GDM1 (cell line): ENCODE results near the gene PHF24.
A peak's percentile ranks its signal among the peaks of the same experiment; 100 is the strongest.

Experiments used
- DNase-seq: peaks from one replicate; lab custom pipeline; 2025; lab: John Stamatoyannopoulos, UW

Gene PHF24

DNA sequence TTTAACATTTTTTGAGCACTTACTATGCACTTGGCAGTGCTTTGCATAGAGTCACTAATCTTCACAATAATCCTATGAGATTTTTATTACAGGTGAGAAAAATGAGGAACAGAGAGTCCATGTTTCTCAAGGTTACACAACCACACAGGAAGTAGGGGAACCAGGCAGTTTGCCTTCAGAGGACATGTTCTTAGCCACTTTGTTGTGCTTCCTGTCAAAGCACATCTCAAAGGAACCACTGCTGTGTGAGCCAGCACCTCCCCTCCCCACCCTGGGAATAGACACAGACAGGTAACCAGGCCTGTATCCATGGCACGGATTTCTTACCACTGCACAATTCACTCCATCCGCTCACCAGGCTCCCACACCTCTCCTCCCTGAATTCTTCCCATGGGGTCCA is 25.1 kb downstream of the PHF24 start:
- no peak for DNase-seq

DNA sequence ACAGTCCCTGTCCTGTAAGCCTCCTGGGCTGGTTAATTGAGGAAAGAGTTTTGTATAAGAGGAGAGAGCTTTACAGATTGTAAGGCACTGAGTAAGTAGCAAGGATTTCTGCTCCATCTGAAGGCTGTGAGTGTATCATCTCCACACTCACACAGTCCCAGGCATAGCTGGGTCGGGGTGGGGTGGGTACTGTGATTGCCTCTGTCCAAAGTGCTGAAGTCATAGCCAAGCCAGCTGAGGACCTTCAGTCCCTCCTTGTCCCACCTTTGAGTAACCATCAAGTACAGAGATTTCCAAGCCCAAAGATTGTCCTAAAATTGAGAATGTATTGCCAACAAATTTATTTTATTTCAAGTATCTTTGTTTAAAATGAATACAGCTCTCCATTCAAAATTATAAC is 26.0 kb downstream of the PHF24 start:
- DNase-seq: no peak

DNA sequence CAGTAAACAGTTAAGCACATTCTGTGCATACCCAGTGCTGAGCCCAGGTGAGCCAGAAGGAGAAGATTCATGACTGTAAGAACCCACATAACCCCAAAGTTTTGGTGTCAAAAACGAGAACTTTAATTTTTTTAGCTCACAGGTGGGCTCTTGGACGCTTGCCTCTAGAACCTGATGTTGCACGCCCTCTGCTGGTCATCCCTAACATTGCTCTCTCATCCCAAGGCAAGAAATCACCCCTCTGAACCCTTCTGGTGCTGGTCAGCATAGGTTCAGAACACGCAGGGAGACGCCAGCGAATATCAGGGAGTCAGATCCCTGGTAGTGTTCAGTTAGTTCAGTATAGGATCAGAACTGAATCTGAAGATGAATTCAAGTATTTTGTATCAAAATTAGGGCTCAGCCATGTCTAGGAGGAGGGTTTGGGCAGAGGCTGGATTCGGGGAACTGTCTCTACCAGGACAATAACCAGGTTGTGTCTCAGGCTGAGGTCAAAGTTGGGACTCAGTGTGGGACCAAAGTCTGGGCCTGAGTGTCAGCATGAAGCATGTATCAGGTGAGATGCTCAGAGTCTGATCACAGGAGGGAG is 27.3 kb downstream of the PHF24 start:
- peak; percentile 17 for DNase-seq

DNA sequence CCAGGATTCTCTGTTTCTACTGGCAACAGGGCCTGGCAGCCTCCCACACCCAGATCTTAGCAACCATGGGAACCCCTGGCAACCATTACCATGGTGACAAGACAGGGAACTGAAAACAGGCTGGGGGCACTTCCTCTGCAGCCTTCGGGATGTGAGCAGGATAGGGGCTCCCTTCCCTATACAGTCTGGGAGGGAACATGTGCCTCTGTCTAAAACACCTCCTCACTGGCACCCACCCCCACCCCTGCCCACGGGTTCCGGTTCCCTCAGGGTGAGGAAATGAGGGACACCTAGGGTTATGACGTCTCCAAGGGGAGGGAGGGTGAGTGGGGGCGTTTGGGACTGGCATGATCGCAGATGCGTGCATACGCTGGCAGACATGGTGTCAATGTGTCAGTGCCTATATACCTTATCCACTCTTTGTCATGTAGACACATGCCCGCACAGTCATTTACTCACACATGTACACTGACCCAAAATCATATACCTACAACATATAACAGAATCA is 28.5 kb downstream of the PHF24 start:
- DNase-seq: peak; percentile 49

DNA sequence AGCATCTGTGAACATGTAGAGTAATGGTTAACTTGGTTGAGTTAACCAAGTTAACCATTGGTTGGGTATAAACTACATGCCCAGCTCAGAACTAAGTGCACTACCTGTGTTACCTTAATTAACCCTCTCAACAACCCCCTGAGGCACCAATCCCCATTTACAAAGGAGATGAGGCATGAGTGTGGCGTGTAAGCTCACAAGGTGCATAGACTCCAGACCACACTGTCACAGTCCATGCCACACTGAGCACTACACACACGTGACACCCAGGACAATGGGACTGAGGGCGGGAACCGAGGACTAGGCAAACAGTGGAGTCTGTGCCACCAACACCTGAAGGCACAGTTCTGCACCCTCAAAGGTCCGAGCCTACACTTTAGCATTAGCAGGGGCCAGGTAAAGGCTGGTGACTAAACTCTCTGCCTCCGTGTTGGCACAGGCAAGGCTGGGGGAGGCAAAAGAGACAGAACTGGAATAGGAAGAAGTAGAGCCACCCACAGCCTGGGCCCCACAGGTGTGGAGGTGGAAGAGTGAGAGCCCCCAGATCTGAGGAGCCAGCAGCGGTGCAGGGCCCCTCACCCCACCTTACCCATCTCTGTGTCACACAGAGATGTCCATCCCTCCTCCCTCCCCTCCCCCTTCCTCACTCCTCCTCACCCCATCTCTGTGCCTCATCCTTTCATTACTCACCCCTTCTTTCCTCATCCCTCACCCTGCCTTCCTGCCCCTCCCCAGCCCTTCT is 29.2 kb downstream of the PHF24 start:
- DNase-seq: no peak

DNA sequence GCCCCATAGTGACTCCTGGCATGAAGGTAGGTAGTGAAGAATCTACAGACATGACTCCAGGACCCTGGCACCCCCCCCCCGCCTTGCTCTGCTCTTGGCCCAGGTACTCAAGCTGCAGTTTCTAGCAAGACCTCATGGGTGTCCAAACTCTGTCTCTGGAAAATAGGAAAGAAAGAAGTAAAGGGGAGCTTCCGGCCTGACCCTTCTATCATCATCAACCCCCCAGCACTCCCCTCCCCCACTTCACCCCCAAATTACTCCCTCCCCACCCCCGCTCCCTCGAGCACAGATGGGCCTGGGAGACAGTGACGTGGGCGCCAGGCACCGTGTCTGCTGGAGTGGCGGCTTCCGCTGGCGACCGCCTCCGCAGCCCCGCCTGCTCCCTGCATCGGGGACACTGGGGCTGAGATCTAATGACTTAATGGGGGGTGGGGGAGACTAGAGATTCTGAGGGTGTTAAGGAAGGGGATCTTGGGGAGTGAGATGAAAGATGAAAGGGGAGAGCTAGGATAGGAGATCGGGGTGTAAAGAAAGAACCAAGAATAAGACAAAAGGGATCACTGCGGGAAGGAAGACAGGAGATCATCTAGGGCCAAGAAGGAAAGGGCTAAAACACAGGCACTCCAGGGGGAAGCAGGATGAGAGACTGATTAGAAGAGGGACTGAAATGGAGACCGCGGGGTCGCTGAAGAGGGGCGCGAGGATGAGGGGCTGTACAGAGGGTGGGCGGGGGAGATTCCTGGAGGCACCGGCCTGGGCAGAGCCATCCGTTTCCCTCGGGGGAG is 30.3 kb downstream of the PHF24 start:
- no peak for DNase-seq

DNA sequence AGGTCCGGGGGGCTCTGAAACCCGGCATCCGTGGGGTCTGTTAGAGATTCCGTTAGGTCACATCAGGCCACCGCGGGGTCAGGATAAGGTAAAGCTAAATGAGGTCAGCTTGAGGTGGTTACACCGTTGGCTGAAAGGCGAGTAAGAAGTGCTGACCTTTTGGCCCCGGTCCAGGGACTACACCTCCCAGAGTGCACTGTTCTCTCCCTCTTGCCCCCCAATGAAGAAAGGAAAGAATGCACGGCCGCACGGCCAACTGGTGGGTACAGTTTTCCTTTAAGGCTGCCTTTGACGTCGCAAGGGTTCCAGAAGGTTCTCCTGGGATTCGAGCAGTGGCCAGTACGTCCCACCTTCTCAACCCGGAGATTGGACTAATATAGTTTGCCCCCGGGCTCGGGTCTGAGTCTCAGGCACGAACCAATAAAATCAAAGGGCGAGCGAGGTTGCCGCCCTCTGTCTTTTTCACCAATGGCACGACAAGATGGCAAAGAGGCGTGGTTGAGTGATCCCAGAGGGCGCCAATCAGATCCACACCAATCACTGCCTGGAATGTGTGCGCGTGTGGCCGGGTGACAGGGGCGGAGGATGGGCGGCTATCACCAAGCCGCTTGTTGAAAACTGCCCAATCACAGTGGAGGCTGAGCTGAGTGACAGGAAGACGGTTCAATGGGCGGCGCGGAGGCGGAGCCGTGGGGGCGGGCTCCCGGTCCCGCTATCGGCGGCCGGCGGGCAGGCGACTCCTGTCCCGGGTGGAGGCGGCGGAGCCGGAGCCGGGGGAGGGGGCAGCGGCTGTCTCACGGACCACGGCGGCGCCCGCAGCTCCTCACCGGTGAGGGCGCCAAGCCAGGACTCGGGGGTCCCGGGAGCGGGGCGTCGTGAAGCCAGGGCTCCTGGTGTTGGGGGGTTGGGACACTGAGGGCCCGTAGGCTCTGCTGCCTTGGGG is 31.2 kb downstream of the PHF24 start, which contains the start of gene DNAJB5:
TSS of gene DNAJB5 (plus strand) at position 743 of the 943 bp plus-strand sequence. CDS start 886 bp downstream, outside the sequence.
- peak; percentile 93 for DNase-seq

DNA sequence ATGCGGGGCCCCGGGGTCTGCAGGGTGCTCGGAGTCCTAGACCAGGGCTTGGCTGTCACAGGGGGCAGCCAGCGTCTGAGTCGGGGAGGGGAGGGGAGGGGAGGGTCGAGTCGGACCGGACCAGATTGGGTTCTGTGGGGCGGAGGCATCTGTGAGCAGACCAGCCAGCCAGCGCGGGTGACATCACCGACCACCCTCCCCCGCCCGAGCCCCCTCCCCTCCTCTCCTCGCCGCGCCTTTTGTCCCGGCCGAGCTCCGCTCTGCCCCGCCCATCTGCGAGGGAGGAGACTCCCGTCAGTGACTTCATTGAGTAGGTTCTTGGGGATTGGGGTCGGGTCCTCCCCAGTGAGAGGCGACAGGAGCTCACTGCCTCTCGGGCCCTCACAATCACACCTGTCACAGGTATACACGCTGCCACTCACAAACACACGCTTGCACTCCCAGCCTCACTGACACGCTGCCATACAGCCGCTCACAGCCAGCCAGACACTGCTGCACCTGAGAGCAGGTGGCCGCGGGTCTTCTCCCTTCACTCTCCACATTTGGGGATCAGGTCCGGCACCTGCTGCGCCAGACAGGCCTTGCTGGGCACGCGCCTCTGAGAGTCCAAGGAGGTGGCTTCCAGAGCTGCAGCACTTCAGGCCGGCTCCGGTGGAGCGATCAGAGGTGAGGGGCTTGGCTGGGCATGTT is 32.0 kb downstream of the PHF24 start:
- no peak for DNase-seq

DNA sequence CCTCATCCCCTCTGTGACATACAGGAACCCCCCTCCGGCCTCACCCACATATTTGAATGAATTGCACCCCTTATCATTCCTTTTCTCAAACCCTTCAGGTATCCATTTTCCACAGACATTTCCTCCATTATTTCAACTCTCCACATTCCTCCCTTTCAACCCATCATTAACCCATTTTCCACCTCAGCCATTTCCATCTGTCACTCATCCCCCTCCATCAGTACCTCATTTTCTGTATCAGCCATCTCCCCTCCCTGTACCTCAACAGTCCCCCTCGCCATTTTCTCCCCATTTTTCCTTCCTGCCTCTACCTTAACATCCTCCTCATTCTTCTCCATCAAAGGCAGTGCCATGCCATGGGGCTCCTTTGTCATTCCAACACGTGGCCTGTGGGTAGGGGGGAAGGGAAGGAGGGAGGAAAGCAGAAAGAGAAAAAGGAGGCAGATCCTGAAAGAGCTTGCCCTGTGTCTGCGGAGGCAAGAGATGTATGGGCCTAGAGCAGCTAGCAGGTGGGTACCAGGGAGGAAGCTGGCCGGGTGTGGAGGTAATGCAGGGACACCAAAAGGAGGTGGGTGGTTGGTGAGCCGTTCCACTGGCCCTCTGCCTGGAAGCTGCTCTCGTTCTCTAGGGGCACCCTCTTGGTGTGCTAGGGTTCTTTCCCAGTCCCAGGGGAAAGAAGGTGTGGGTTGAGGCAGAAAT is 33.0 kb downstream of the PHF24 start:
- DNase-seq: no peak

DNA sequence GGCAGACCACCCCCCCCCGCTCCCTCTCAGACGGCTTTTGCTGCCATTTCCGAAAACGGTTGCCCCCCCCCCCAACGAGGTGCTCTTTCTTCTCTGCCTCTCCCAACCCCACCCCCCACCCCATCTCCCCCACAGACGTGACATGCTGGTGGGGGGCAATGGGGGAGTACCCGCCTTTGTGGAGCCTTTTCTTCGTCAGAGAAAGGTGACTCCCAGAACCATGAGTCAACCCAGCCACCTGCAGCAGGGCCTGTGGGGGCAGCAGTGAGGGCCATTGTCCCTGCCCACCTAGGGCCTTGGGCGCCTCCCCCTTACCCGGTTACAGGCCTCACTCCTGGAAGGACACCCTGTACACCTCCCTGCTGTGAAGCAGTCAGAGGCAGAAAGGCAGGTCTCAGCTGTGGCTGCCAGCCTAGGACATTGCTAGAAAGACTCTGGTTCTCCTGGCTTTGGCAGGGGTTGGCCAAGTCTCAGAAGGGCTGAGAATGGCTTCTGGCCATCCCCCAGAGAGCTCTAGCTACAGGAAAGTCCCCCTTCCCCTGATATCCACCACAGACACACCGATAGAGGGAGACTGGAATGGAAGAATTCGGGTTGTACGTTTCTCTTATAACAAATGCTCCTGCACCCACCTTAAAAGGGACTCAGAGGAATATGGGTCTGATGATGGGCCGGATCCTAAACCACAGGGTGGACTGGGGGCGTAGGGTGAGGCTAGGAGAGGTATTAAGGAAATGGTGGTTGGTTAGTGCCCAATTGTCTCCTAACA is 33.7 kb downstream of the PHF24 start:
- DNase-seq: no peak

DNA sequence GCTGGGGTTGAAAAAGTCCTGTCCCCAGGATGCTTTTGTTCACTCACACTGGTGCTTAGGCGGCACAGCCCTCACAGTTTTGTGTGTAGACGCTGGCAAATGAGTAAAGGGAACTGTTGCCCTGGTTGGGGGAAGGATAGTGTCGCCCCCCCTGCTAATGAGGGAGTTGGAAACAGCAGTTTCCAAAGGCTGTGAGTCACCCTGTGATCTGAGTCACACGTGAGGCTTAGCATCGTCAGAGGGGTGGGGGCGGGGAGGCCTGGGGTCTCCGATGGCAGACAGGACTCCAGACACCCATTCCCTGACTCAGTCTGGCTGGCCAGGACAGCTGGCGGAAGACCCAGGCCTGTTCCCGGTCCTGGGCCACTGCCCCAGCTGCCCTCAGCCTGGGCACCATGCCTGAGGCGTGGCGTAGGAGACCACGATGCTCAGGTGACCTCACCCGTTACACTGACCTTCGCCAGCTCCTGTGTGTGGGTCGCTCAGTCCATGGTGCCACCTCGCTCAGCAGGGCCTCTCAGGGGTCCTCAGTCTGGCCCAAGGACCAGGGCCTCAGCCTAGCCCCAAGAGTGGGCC is 34.4 kb downstream of the PHF24 start:
- DNase-seq: no peak

DNA sequence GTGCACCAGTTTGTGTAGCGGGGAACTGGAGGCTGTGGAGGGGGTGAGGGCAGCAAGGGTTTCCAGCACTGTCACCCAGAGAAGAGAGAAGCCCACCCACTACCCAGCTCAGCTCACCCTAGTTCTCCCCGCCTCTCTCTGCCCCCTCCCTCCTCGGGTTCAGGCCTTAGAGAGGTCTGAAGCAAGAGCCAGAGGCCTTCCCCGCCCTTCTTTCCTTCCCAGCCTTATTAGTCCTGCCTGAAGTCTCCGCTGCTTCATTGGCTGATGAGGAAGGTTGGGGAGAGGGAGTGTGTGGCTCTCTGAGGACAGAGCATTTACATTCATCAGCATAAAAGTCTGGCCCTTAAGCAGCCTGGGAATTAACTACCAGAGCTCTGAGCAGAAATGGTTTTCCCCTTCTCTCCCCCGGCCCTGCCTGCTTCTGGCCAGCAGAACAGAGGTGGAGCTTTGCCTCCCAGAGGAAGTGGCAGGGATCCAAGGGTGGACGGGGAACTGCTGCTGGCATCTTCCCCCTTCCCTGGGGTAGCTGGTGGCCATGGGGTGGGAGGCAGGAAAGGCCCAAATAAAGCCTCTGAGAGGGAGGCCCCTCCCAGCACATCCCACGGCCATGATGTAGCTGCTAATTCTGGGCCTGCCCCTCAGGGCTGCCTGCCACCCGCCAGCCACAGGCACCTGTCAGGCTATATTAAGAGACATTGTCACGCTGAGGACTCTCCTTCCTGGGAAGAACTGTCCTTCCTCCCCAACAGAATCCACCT is 35.6 kb downstream of the PHF24 start:
- no peak for DNase-seq

DNA sequence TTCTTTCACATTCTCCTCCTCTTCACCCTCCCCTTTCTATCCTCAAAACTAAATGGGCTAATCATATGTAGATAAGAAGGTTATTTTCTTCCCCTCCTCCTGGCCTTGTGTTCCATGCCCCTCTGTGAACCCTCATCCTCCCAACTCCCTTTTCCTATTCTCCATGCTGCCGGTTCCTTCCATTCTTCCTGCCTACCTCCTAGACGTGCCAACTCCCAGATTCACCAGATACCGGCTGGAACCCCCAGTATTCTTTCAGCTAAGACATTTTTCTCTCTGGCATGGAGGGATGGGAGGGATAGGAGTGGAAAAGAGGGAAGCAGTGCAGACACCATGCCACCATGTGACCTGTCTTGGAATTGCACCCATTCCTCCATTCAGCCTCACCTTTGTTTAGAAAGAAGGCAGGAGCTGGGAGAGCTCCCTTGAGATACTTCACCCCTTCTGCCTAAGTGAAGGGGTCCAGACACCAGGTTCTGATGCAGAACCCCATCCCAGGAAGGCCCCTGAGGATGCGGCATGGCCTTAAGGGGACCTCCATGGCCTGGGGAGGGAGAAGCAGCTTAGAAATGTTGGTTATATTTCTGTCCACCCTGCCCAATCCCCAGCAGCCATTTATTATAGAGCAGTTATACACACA is 36.3 kb downstream of the PHF24 start:
- DNase-seq: no peak

DNA sequence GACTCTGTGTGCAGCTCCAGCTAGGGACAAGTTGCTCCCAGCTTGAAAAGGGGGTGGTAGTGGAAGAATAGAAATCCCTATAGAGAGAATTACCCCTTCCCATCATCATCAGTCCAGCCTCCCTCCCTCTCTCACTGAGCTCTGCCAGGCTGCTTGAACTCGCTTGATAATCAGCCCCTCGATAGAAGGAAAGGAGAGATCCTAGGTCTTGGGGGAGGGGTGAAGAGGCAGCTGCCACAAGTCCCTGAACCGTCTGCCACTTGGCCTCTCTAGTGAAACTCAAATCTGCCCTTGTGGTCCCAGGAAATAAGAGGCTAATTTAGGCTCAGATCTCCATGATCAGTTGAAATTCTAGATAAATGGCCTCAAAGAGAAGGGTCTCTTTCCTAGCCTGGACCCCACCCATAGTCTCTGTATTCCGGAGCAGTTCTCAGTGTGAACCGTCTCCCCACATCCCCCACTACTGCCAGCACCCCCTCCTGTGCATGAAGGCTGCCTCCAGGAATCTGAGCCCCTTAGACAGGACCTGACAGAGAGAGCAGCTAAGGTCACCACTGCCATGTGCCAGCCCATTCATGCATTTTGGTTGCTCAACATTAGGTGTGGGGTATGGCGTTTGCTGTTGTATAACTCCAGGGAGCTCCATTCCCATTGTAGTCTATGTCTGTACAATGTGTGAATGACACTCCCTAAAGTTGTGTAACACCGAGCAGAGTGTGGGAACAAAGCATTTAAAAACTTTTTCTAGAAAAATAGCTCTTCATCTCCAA is 37.0 kb downstream of the PHF24 start:
- no peak for DNase-seq

DNA sequence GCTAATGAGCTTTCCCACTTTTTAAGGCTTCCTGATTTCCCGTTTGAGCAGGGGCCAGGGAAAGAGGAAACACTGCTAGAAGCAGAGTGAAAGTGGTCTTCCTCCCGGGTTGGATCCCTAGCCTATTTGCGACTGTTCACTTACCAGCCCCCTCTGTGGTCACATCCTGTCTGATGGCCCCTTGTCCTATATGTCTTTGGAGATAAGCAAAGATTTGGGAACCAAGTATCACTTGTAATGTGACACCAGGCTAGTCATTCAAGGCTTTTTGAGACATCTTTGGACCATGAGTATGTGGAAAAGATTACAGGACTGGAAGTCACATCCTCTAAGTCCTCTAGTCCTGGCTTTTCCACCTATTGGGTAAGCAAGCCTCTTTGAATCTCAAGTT is 37.6 kb downstream of the PHF24 start:
- DNase-seq: no peak

DNA sequence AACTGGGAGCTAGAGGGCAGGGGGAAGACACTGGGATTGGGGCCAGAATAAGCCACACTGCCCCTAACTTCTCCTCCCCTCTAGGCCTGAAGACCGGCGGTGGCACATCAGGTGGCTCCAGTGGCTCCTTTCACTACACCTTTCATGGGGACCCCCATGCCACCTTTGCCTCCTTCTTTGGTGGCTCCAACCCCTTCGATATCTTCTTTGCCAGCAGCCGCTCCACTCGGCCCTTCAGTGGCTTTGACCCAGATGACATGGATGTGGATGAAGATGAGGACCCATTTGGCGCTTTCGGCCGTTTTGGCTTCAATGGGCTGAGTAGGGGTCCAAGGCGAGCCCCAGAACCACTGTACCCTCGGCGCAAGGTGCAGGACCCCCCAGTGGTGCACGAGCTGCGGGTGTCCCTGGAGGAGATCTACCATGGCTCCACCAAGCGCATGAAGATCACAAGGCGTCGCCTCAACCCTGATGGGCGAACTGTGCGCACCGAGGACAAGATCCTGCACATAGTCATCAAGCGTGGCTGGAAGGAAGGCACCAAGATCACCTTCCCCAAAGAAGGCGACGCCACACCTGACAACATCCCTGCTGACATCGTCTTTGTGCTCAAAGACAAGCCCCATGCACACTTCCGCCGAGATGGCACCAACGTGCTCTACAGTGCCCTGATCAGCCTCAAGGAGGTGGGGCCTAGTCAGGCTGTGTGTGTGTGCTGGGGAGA is 38.3 kb downstream of the PHF24 start:
- no peak for DNase-seq

DNA sequence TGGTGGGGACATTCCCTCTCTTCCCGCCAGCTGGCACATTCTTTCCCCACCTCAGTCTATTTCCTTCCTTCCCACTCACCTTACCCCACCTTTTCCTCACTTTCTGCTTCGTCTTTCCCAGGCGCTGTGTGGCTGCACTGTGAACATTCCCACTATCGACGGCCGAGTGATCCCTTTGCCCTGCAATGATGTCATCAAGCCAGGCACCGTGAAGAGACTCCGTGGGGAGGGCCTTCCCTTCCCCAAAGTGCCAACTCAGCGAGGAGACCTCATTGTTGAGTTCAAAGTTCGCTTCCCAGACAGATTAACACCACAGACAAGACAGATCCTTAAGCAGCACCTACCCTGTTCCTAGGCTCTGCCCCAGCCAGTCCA is 38.8 kb downstream of the PHF24 start:
- no peak for DNase-seq
